NOMO-1 treated with DMSO at 0.1 percent for 48 hours (cell line): ENCODE results near the gene SPINK9.

ENCODE experiments used
- DNase-seq: peaks from one replicate; lab custom pipeline; 2025; ENCODE audit not compliant: unreplicated experiment; lab: John Stamatoyannopoulos, UW

The SPINK9 gene

GRCh38 chr5:148364343-148364742 is 29.0 kb downstream of the SPINK9 start:
- DNase-seq = no peak

DNA sequence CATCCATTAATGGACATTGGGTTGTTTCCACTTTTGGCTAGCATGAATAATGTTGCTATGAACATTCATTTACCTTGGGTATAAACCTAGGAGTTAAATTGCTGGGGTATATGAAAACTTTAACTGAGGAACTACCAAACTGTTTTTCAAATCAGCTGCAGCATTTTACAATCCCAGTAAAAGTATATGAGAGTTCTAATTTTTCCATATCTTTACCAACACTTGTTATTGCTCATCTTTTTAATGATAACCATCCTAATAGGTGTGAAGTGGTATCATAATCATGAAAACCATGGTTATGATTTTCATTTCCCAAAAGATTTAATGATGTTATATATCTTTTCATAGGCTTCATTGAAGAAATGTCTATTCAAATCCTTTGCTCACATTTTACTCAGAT is 32.9 kb downstream of the SPINK9 start:
- DNase-seq = no peak

- peak; percentile 49 for DNase-seq
Observed at GRCh38 chr5:148372166-148372725, 36.9 kb downstream of the SPINK9 start.

GRCh38 chr5:148372893-148373292 is 37.5 kb downstream of the SPINK9 start:
- DNase-seq = no peak

DNA sequence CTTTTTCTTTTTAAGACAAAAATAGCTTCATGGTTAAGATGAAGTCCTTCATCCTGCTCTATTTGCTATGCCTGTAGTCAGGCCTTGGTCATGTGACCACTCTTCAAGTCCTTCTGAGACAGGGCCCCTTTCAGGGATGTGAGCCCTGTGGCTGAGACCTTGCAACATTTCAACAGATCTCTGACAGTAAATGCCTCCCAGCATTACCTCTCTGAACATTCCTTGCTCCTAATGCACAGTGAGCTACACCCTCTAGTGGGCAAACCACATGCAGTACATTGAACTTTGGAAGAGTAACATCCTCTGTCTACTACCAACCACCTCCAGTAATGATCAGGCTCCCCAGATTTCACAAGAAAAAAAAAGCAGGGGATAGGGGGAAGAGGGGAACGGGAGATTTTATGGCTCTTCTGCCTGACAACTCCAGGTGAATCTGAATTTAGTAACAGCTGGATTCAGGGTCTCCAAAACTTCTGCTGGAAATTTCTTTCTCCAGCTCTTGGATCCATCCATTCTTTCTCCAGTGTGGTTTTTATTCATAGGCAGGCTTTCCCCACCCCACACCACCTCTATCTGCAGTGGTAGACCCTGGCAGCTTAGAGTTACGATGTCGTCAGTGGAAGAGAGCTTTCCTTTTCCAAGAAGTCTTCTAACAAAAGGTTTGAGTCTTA is 39.5 kb downstream of the SPINK9 start:
- peak; percentile 72 for DNase-seq

- no peak for DNase-seq
Observed at GRCh38 chr5:148376198-148376597, 40.8 kb downstream of the SPINK9 start.

- DNase-seq = peak; percentile 16
Observed at GRCh38 chr5:148378670-148379069, 43.3 kb downstream of the SPINK9 start.

- DNase-seq = no peak
Observed at GRCh38 chr5:148379340-148379739, 44.0 kb downstream of the SPINK9 start.

DNA sequence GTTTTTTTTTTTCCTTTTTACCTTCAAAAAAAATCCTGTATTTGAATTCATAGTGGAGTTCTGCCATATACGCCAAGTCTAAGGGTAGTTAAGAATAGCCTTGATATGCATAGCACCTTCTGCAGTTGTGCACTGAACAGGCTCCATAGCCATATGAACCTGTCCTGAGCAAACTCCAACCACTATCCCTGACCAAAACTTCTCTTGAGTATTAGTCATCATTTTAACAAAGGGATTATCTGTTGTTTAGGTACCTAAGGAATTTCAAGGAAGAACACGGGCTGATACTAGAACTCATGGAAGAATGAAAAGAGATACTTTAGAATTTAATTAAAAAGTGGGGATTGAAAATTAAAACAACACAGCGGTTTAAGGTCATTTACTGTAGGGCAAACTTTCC is 46.5 kb downstream of the SPINK9 start:
- no peak for DNase-seq

- no peak for DNase-seq
Observed at GRCh38 chr5:148382961-148383360, 47.6 kb downstream of the SPINK9 start.

DNA sequence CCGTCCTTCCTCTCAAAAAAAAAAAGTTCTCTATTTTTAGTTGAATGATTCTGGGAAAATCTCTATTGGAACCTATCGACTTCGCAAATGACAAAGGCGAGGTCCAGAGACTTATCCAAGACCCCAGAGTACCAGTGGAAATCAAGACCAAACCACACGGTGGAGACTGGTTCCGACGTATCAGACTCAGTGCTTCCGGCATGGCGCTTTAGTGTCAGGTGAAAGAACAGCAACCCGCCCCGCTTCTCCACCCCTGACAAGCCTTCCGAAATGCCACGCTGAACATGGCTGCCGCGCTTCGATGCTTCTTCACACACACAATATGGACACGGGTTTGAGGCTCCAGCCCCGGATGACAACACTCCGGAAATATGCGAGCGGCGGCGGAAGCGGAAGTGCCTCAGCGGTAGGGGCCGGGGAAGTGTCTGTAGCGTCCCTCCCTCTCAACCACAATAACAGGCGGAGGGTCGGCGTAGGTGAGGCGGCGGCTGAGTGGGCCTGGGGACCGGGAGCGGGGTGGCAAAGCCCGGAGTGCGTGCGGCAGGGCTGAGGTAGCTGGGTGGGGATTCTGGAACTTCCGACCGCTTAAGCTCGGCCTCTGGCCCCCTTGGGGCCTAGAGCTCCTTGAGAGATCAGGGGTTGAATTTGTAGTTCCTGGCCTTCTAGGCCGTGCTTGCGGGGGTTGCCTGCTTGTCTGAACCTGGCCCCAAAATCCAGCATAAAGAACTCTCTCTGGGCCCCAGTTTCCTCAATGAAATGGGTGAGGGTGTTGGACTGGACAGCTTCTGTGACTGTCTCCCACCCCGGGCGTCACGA is 48.4 kb downstream of the SPINK9 start, which contains the start of gene FBXO38:
TSS of gene FBXO38 (plus strand) at position 395 of the 816 bp plus-strand sequence. CDS start 10,819 bp downstream, outside the sequence.
- DNase-seq = peak; percentile 98

DNA sequence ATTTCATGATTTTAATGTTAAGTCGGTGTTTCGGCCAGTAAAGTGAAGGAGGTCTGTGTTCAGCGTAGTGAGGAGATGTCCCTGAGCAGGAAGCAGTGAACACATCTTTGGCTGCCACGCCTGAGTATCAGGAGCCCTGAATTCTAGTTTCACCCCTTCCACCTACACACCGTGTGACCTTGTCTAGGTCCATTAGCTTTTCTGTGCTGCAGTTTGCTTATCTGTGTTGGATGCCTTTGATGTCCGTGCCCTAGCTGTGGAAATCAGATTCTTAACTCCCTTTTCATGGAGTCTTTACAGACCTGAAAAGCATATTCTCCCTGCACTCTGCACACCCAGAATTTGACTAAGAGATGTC is 49.0 kb downstream of the SPINK9 start:
- no peak for DNase-seq

GRCh38 chr5:148385094-148385493 is 49.7 kb downstream of the SPINK9 start:
- no peak for DNase-seq

GRCh38 chr5:148386041-148386440 is 50.7 kb downstream of the SPINK9 start:
- DNase-seq = no peak

- no peak for DNase-seq
Observed at GRCh38 chr5:148387325-148387724, 52.0 kb downstream of the SPINK9 start.

GRCh38 chr5:148388696-148389095 is 53.3 kb downstream of the SPINK9 start:
- no peak for DNase-seq
